ENCODE data around the gene ZNF750. TPM values are rescaled to one million over a fixed set of nuclear protein-coding genes. Genes with fewer than 3 reads are reported as not detected.

ZNF750 gene
- total RNA-seq, 2 experiments from 2014 or later, result not detected

GRCh38 chr17:82870091-82870491, 30.3 kb upstream of the ZNF750 start:
- ATAC-seq (ENCODE audit: poor library complexity) (no peak), DNase-seq (no peak)
- Histone ChIP-seq H3K9me3 (ENCODE audit: control insufficient read depth in 1 of 2, insufficient read depth in 1 of 2, low read length in 2 of 2) (no peaks in the 10 kb centered on the region), H3K27me3 (ENCODE audit: control insufficient read depth in 1 of 2, insufficient read depth in 2 of 2, low read length in 2 of 2) (no peaks in the 10 kb centered on the region), H3K27ac (ENCODE audit: low read depth in 1 of 2, low read length in 2 of 2) (no peak overlapping the region), H3K36me3 (ENCODE audit: insufficient read depth, low read length) (peaks cover 43% of the 10 kb centered on the region), H3K4me1 (ENCODE audit: insufficient read depth, low read length) (peaks cover 40% of the 10 kb centered on the region), H3K4me3 (ENCODE audit: low read length) (no peak overlapping the region)
- Mint-ChIP-seq H3K27ac (no peak overlapping the region), H3K27me3 (no peaks in the 10 kb centered on the region), H3K36me3 (ENCODE audit: low read depth) (peaks cover 22% of the 10 kb centered on the region), H3K9me3 (no peaks in the 10 kb centered on the region), H3K4me3 (no peak overlapping the region), H3K4me1 (ENCODE audit: low read depth) (peaks cover 8% of the 10 kb centered on the region)
- TF ChIP-seq CTCF (IDR thresholded peaks at IDR 0.05), result no peak
- intact Hi-C loops (cut with DNase I, micrococcal nuclease), result no loop called here
- POLR2A ChIA-PET, result no interaction called here
- CTCF ChIA-PET, result no interaction called here

DNA sequence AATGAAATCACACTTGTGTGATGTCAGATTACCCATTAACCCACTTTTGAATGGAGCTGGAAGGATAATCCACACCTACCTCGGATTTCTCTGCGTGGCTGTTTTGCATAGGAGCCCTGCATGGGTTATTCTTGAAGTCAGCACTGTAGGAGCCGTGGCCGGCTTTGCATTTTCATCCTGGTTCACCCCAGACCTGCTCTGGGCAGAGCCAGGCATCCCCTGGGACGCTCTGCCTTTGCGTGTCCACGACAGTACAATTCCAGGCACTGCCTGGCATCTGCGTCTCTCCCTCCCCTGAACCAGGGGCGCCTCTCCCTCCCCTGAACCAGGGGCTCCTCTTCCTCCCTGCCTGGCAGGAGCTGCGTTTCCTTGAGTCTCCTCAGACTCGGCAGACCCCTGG, 29.7 kb upstream of the ZNF750 start:
- Histone ChIP-seq H3K27me3 (ENCODE audit: control insufficient read depth in 1 of 2, insufficient read depth in 2 of 2, low read length in 2 of 2) (no peaks in the 10 kb centered on the region), H3K9me3 (ENCODE audit: control insufficient read depth in 1 of 2, insufficient read depth in 1 of 2, low read length in 2 of 2) (no peaks in the 10 kb centered on the region), H3K27ac (ENCODE audit: low read depth in 1 of 2, low read length in 2 of 2) (no peak overlapping the region), H3K4me3 (ENCODE audit: low read length) (no peak overlapping the region), H3K36me3 (ENCODE audit: insufficient read depth, low read length) (peaks cover 41% of the 10 kb centered on the region), H3K4me1 (ENCODE audit: insufficient read depth, low read length) (peaks cover 46% of the 10 kb centered on the region)
- no peak for DNase-seq
- no peaks in the 10 kb centered on the region for H3K9me3 Mint-ChIP-seq
- no peak for ATAC-seq (ENCODE audit: poor library complexity)
- ChIA-PET CTCF (no interaction called here), POLR2A (no interaction called here)
- no peak for TF ChIP-seq CTCF (IDR thresholded peaks at IDR 0.05)
- no peak overlapping the region for H3K27ac Mint-ChIP-seq
- H3K27me3 Mint-ChIP-seq, result no peaks in the 10 kb centered on the region
- intact Hi-C loops (cut with DNase I, micrococcal nuclease), result no loop called here
- H3K4me3 Mint-ChIP-seq, result no peak overlapping the region
- peaks cover 22% of the 10 kb centered on the region for H3K36me3 Mint-ChIP-seq (ENCODE audit: low read depth)
- H3K4me1 Mint-ChIP-seq (ENCODE audit: low read depth), result peaks cover 8% of the 10 kb centered on the region

DNA sequence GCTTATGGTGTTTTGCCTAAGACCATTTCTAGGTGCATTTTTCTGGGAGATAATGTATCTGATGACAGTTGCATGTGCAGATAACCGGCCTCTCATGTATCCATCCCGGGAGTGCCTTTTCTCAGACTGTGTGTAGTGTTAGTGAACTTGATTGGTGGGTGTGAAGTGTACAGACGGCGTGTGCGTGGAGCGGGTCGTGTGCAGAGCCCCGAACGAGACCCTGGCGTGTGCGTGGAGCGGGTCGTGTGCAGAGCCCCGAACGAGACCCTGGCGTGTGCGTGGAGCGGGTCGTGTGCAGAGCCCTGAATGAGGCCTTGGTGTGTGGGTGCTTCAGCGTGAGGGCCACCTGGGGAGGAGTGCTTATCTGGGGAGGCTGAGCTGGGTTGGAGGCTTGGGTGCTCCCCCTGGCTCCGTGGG, 28.9 kb upstream of the ZNF750 start:
- H3K27ac ChIP-seq (ENCODE audit: low read depth in 1 of 2, low read length in 2 of 2), result no peak overlapping the region
- Mint-ChIP-seq H3K9me3 (no peaks in the 10 kb centered on the region), H3K4me3 (no peak overlapping the region), H3K4me1 (ENCODE audit: low read depth) (peaks cover 16% of the 10 kb centered on the region), H3K27me3 (no peaks in the 10 kb centered on the region), H3K36me3 (ENCODE audit: low read depth) (peaks cover 19% of the 10 kb centered on the region), H3K27ac (no peak overlapping the region)
- H3K4me1 ChIP-seq (ENCODE audit: insufficient read depth, low read length), result peaks cover 51% of the 10 kb centered on the region
- ChIA-PET POLR2A (no interaction called here), CTCF (no interaction called here)
- H3K9me3 ChIP-seq (ENCODE audit: control insufficient read depth in 1 of 2, insufficient read depth in 1 of 2, low read length in 2 of 2), result no peaks in the 10 kb centered on the region
- H3K4me3 ChIP-seq (ENCODE audit: low read length), result no peak overlapping the region
- DNase-seq (no peak), ATAC-seq (ENCODE audit: poor library complexity) (no peak)
- no peaks in the 10 kb centered on the region for H3K27me3 ChIP-seq (ENCODE audit: control insufficient read depth in 1 of 2, insufficient read depth in 2 of 2, low read length in 2 of 2)
- peaks cover 36% of the 10 kb centered on the region for H3K36me3 ChIP-seq (ENCODE audit: insufficient read depth, low read length)
- intact Hi-C loops (cut with DNase I, micrococcal nuclease), result no loop called here
- no peak for TF ChIP-seq CTCF (IDR thresholded peaks at IDR 0.05)

All from CD4-positive, alpha-beta T cell (primary cell).